ENCODE results near the gene SZT2.
"Not testable (repeated sequence)": the region's sequence is repeated elsewhere in the genome, so short reads cannot be mapped to it uniquely, and the experiment has no call there.

The SZT2 gene

DNA sequence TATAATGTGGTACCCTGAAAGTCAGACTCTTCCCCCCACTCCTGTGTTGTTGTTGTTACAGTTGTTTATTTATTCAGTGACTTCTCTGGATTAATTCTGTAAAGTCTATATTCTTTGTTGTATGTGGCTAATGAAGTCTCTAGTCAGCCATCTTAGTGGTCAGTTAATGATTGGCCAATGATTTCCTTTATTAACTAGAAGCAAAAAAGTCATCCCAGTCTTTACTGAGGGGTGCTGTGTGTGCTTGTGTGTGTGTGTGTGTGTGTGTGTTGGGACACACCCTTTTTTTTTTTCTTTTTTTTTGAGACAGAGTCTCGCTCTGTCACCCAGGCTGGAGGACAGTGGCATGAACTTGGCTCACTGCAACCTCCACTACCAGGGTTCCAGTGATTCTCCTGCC, 101.4 kb downstream of the SZT2 start:
- intact Hi-C loops (cut with DNase I) = no loop called here
- no peak for DNase-seq

GRCh38 chr1:43492826-43493225, 103.1 kb downstream of the SZT2 start:
- intact Hi-C loops (cut with DNase I) = no loop called here
- no peak for DNase-seq

GRCh38 chr1:43493661-43494450, 104.2 kb downstream of the SZT2 start:
- intact Hi-C loops (cut with DNase I) = no loop called here
- no peak for DNase-seq

- DNase-seq = no peak
- intact Hi-C loops (cut with DNase I) = no loop called here
These were observed 105.5 kb downstream of the SZT2 start for GRCh38 chr1:43495204-43495603.

GRCh38 chr1:43499898-43500297, 110.2 kb downstream of the SZT2 start:
- DNase-seq = no peak
- intact Hi-C loops (cut with DNase I) = no loop called here

DNA sequence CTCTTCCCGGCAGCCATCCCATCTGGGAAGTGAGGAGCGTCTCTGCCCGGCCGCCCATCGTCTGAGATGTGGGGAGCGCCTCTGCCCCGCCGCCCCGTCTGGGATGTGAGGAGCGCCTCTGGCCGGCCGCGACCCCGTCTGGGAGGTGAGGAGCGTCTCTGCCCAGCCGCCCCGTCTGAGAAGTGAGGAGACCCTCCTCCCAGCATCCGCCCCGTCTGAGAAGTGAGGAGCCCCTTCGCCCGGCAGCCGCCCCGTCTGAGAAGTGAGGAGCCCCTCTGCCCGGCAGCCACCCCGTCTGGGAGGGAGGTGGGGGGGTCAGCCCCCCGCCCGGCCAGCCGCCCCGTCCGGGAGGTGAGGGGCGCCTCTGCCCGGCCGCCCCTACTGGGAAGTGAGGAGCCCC, 112.1 kb downstream of the SZT2 start:
- intact Hi-C loops (cut with DNase I); DNase-seq: not testable (repeated sequence)

DNA sequence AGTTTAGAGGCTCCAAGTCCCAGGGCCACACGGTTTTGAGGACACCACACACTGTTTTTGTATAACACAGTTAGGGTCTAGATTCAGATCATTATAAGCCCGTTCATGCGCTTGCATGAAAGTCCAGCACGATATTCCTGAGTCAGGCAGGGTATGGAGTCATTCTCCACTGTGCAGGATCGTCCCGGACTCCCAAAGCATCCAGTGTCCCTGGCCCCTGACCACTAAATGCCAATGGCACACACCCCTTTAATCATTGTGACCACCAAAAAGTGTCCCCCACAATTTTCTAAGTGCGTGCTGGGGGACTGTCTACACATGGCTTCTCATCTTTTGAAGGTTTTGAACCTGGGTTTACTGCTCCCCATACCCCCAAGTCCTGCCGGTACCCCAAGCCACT, 113.8 kb downstream of the SZT2 start:
- no peak for DNase-seq
- intact Hi-C loops (cut with DNase I) = no loop called here
